ENCODE data around the gene PTPRD. TPM values are rescaled to one million over a fixed set of nuclear protein-coding genes. Genes with fewer than 3 reads are reported as not detected.

The PTPRD gene
- total and polyA plus RNA-seq, 2 of the 4 experiments (the other 2 are of a cell fraction) = 0.07 to 0.18 TPM

DNA sequence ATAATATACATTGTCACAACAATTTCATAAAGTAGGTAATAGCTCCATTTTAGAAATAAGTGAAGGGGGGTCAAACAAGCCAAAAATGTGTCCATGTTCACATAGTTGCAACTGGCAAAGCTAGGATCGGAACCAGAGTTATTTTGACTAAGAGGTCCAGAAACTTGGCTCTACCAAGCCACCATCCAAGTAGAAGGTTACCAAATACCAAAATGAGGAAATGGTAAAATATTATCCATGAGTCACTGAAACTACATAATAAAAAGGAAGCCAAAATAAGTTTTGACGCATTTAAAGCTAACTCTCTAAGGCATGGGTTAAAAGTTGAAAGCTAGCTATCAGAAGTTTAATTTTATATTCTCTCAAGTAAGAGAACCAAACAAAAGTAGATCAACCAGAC is 1926.3 kb downstream of the PTPRD start:
- intact Hi-C loops (cut with micrococcal nuclease) = no loop called here

More for the DNA sequence above, 1926.3 kb downstream of the PTPRD start:
- no peaks in the 10 kb centered on the region for H3K4me1 ChIP-seq (ENCODE audit: control insufficient read depth, insufficient read depth, low read length)
- no peak overlapping the region for H3K4ac ChIP-seq (ENCODE audit: low read depth, low read length)
- no peak overlapping the region for H3K18ac ChIP-seq (ENCODE audit: low read depth, low read length)
- H4K91ac ChIP-seq (ENCODE audit: insufficient read depth, low read depth, low read length) = no peak overlapping the region
- no peak for DNase-seq
- no peaks in the 10 kb centered on the region for H3K9me1 ChIP-seq (ENCODE audit: insufficient read depth, low read length)
- H2AK9ac ChIP-seq (replicated peaks; ENCODE audit: low read depth, low read length, poor library complexity) = no peak overlapping the region
- no TSS peak for BruUV-seq (replicated peaks)
- H4K8ac ChIP-seq (ENCODE audit: low read depth in 2 of 2, low read length in 2 of 2) = no peak overlapping the region
- H2AFZ ChIP-seq (replicated peaks; ENCODE audit: low read length, poor library complexity) = no peak overlapping the region
- no peaks in the 10 kb centered on the region for H3K36me3 ChIP-seq (ENCODE audit: control insufficient read depth, insufficient read depth, low read length)
- H3K4me2 ChIP-seq (ENCODE audit: low read depth, low read length) = no peak overlapping the region
- H2BK120ac ChIP-seq (ENCODE audit: low read depth, low read length) = no peak overlapping the region
- TF ChIP-seq RFX5 (IDR thresholded peaks at IDR 0.05; ENCODE audit: low read depth, low read length) (no peak), SMC3 (IDR thresholded peaks at IDR 0.05; ENCODE audit: low read depth, low read length) (no peak), POLR2A (IDR thresholded peaks at IDR 0.05; ENCODE audit: low read depth, low read length) (no peak), FOS (IDR thresholded peaks at IDR 0.05; ENCODE audit: low read depth, low read length) (no peak), BHLHE40 (IDR thresholded peaks at IDR 0.05; ENCODE audit: low read depth, low read length) (no peak), MXI1 (IDR thresholded peaks at IDR 0.05; ENCODE audit: borderline replicate concordance, low read depth, low read length) (no peak), CHD1 (IDR thresholded peaks at IDR 0.05; ENCODE audit: low read depth, low read length) (no peak), NFE2L2 (IDR thresholded peaks at IDR 0.05; ENCODE audit: low read depth, low read length) (no peak), CEBPB (IDR thresholded peaks at IDR 0.05; ENCODE audit: low read depth, low read length) (no peak), MAZ (IDR thresholded peaks at IDR 0.05; ENCODE audit: borderline replicate concordance, low read depth, low read length) (no peak), RAD21 (IDR thresholded peaks at IDR 0.05; ENCODE audit: low read length) (no peak), RCOR1 (IDR thresholded peaks at IDR 0.05; ENCODE audit: insufficient replicate concordance, low read length) (no peak), MAFK (IDR thresholded peaks at IDR 0.05; ENCODE audit: low read depth, low read length) (no peak)
- TF ChIP-seq, protein P1, sequence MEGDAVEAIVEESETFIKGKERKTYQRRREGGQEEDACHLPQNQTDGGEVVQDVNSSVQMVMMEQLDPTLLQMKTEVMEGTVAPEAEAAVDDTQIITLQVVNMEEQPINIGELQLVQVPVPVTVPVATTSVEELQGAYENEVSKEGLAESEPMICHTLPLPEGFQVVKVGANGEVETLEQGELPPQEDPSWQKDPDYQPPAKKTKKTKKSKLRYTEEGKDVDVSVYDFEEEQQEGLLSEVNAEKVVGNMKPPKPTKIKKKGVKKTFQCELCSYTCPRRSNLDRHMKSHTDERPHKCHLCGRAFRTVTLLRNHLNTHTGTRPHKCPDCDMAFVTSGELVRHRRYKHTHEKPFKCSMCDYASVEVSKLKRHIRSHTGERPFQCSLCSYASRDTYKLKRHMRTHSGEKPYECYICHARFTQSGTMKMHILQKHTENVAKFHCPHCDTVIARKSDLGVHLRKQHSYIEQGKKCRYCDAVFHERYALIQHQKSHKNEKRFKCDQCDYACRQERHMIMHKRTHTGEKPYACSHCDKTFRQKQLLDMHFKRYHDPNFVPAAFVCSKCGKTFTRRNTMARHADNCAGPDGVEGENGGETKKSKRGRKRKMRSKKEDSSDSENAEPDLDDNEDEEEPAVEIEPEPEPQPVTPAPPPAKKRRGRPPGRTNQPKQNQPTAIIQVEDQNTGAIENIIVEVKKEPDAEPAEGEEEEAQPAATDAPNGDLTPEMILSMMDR (conservative IDR thresholded peaks at IDR 0.05; ENCODE audit: low read depth, low read length) = no peak
- TF ChIP-seq, protein P2, sequence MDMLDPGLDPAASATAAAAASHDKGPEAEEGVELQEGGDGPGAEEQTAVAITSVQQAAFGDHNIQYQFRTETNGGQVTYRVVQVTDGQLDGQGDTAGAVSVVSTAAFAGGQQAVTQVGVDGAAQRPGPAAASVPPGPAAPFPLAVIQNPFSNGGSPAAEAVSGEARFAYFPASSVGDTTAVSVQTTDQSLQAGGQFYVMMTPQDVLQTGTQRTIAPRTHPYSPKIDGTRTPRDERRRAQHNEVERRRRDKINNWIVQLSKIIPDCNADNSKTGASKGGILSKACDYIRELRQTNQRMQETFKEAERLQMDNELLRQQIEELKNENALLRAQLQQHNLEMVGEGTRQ (IDR thresholded peaks at IDR 0.05; ENCODE audit: low read depth, low read length) = no peak
- TF ChIP-seq, protein P3, sequence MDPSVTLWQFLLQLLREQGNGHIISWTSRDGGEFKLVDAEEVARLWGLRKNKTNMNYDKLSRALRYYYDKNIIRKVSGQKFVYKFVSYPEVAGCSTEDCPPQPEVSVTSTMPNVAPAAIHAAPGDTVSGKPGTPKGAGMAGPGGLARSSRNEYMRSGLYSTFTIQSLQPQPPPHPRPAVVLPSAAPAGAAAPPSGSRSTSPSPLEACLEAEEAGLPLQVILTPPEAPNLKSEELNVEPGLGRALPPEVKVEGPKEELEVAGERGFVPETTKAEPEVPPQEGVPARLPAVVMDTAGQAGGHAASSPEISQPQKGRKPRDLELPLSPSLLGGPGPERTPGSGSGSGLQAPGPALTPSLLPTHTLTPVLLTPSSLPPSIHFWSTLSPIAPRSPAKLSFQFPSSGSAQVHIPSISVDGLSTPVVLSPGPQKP (IDR thresholded peaks at IDR 0.05; ENCODE audit: borderline replicate concordance, low read depth, low read length) = no peak
- ATAC-seq (ENCODE audit: low read depth) = no peak
- in situ Hi-C loops (cut with MboI; ENCODE audit: low sequenced_read_pairs) (no loop called here), dilution Hi-C loops (cut with HindIII; ENCODE audit: low sequenced_read_pairs, unreplicated experiment) (no loop called here)
- no peak overlapping the region for H2AK5ac ChIP-seq (ENCODE audit: low read depth, low read length)
- POLR2A ChIA-PET (ENCODE audit: unreplicated experiment) = no interaction called here
- H3K27ac ChIP-seq (ENCODE audit: insufficient read depth, low read length) = no peak overlapping the region
- CTCF ChIA-PET = no interaction called here
- WGBS, 2 experiments (ENCODE audit: extremely low coverage in 2 of 2, insufficient read length in 1 of 2) = no CpG with 5 or more reads among the region's 2 CpGs
- no peak overlapping the region for H3K14ac ChIP-seq (replicated peaks; ENCODE audit: low read depth, low read length)
- no peak overlapping the region for H3K23ac ChIP-seq (ENCODE audit: low read depth, low read length)
- no peak overlapping the region for H4K5ac ChIP-seq (ENCODE audit: low read depth, low read length)
- no peak overlapping the region for H3K9ac ChIP-seq (ENCODE audit: low read depth, low read length)
- no peaks in the 10 kb centered on the region; the same call in 1 of the 2 replicates for H3K27me3 ChIP-seq (ENCODE audit: control insufficient read depth, insufficient read depth, low read length)
- no peak overlapping the region for H2BK5ac ChIP-seq (ENCODE audit: low read depth, low read length, poor library complexity, severe bottlenecking)
- no peaks in the 10 kb centered on the region for H3K9me3 ChIP-seq (ENCODE audit: control insufficient read depth, insufficient read depth, low read length)
- H4K20me1 ChIP-seq (ENCODE audit: insufficient read depth, low read length) = no peaks in the 10 kb centered on the region
- H3K56ac ChIP-seq (ENCODE audit: extremely low read depth, insufficient read depth, low read length) = no peak overlapping the region
- no peak overlapping the region for H2BK15ac ChIP-seq (ENCODE audit: low read depth, low read length)
- H3K79me1 ChIP-seq (ENCODE audit: low read depth in 1 of 2, low read length in 2 of 2) = no peaks in the 10 kb centered on the region
- H3K4me3 ChIP-seq (ENCODE audit: insufficient read depth, low read depth, low read length) = no peak overlapping the region
- H2BK20ac ChIP-seq (ENCODE audit: low read depth, low read length) = no peak overlapping the region
